Stomach (tissue), 9 donors: ENCODE results near the gene ZFP91. TPM values are rescaled to one million over a fixed set of nuclear protein-coding genes. Genes with fewer than 3 reads are reported as not detected.

Experiments used
- DNase-seq, 2 donors: peaks; one replicate each; pipeline versions ENCODE4 v3.0.0 to v3.0.0-alpha.2; 2013 to 2019
- H3K27ac ChIP-seq, 5 donors: fragments of 200-600 bp in 4 of 5; sonication (generic) in 4 of 5; one replicate each; pipeline ENCODE4 v1.5.1; 2013 to 2019; ENCODE audit warnings: mild to moderate bottlenecking in 1 of 5, moderate library complexity in 1 of 5
- H3K27me3 ChIP-seq, 3 donors: fragments of 200-600 bp; sonication (generic); one replicate each; pipeline ENCODE4 v1.5.1; 2017 to 2019; ENCODE audit warnings: mixed run types in 1 of 3
- H3K36me3 ChIP-seq, 4 donors: fragments of 200-600 bp; sonication (generic); 1 replicate in 3 of 4; 2 replicates in 1 of 4; pipeline ENCODE4 v1.5.1; 2016 to 2019
- H3K4me1 ChIP-seq, 4 donors: fragments of 200-600 bp; sonication (generic); one replicate each; pipeline ENCODE4 v1.5.1; 2016 to 2019
- H3K4me3 ChIP-seq, 4 donors: fragments of 200-600 bp; sonication (generic) in 3 of 4; one replicate each; pipeline ENCODE4 v1.5.1; 2016 to 2019; ENCODE audit warnings: mild to moderate bottlenecking in 1 of 4
- H3K9me3 ChIP-seq, 4 donors: fragments of 200-600 bp; sonication (generic); one replicate each; pipeline ENCODE4 v1.5.1; 2016 to 2019
- CTCF ChIP-seq, 7 experiments: fragments of 450-650 bp in 4 of 7; fragments of 200-600 bp in 3 of 7; sonication (generic) in 3 of 7; IDR thresholded peaks; one replicate each; pipeline ENCODE4 v1.5.1; 2016 to 2019; ENCODE audit warnings: antibody characterized with exemption in 7 of 7, control low read depth in 2 of 7, mild to moderate bottlenecking in 1 of 7
- EP300 ChIP-seq: sonication (generic); formaldehyde crosslinking; IDR thresholded peaks from one replicate; pipeline ENCODE4 v1.6.1; 2017; ENCODE audit warnings: antibody characterized with exemption
- POLR2A ChIP-seq, 4 donors: fragments of 450-650 bp; IDR thresholded peaks; one replicate each; pipeline ENCODE4 v1.6.1; 2016; ENCODE audit warnings: antibody characterized with exemption in 4 of 4, control low read depth in 2 of 4, mild to moderate bottlenecking in 1 of 4, moderate library complexity in 1 of 4
- POLR2AphosphoS5 ChIP-seq, 3 donors: sonication (generic); formaldehyde crosslinking; IDR thresholded peaks; one replicate each; pipeline ENCODE4 v1.6.1; 2016; ENCODE audit warnings: antibody characterized with exemption in 3 of 3
- WGBS, 5 donors: extraction: QIAGEN DNeasy Blood & Tissue Kit in 3 of 5; methylation state at CpG; one replicate each; pipeline versions ENCODE4 v1.1.5 to v1.1.7; 2013 to 2018; 5-methylcytosine and 5-hydroxymethylcytosine counted together
- intact Hi-C: fragments of 100-400 bp; cut with DNase I; formaldehyde crosslinking; loops from one replicate; pipeline ENCODE4 v1.15.1; 2023; ENCODE audit warnings: low total_unique reads
- polyA plus RNA-seq, 3 donors: library from polyadenylated mRNA; stranded (reverse); fragments of 200-250 nt; gene quantifications; one replicate each; pipeline ENCODE4 v1.2.3, GENCODE V29; 2013
- total RNA-seq, 5 donors: library from RNA; depleted of rRNA; stranded (reverse); fragments of >200 nt; gene quantifications; one replicate each; pipeline versions ENCODE4 v1.1.0 to v1.2.3, GENCODE V29; 2014 to 2016
- donor health status: healthy with polysubstance abuse.
- donor health status: Bipolar disorder and iron deficiency.
- donor health status: healthy.

Gene ZFP91
- total and polyA plus RNA-seq, 8 donors: 9.4 to 67.6 (median 28.9) TPM

GRCh38 chr11:58616594-58616993 lies 37.7 kb downstream of the ZFP91 start:
- intact Hi-C loops: no loop called here
- Histone ChIP-seq H3K4me1 (peaks cover 0 to 19% (median 0%) of the 10 kb centered on the region in 4 donors), H3K27me3 (no peaks in the 10 kb centered on the region), H3K36me3 (peaks cover 53 to 100% (median 95%) of the 10 kb centered on the region in 4 donors), H3K27ac (peak overlapping the region in 1 of 5 donors; percentile 18), H3K9me3 (no peaks in the 10 kb centered on the region), H3K4me3 (no peak overlapping the region)
- DNase-seq: peak in 1 of 2 donors; percentile 43
- WGBS, 5 donors: 52 to 71% (median 57%) methylated on average over 4 of the region's 4 CpGs
- TF ChIP-seq POLR2AphosphoS5 (IDR thresholded peaks at IDR 0.05) (peak in 1 of 3 donors; percentile 54), CTCF (IDR thresholded peaks at IDR 0.05) (no peak)

- no peak overlapping the region for H3K4me3 ChIP-seq
- H3K4me1 ChIP-seq: peaks cover 0 to 19% (median 0%) of the 10 kb centered on the region in 4 donors
- H3K9me3 ChIP-seq: no peaks in the 10 kb centered on the region
- TF ChIP-seq CTCF (IDR thresholded peaks at IDR 0.05) (no peak), POLR2A (IDR thresholded peaks at IDR 0.05) (no peak), EP300 (no peak), POLR2AphosphoS5 (IDR thresholded peaks at IDR 0.05) (no peak)
- H3K27me3 ChIP-seq: no peaks in the 10 kb centered on the region
- intact Hi-C loops: no loop called here
- peak in 1 of 2 donors; percentile 28 for DNase-seq
- WGBS, 5 donors: 64 to 77% (median 73%) methylated on average over 4 of the region's 4 CpGs
- H3K27ac ChIP-seq: no peak overlapping the region
- H3K36me3 ChIP-seq: peaks cover 38 to 100% (median 95%) of the 10 kb centered on the region in 4 donors
Measured at GRCh38 chr11:58617976-58618557, 39.2 kb downstream of the ZFP91 start.

GRCh38 chr11:58621586-58622262 lies 42.9 kb downstream of the ZFP91 start:
- Histone ChIP-seq H3K4me1 (peaks cover 0 to 9% (median 0%) of the 10 kb centered on the region in 4 donors), H3K36me3 (peaks cover 31 to 94% (median 89%) of the 10 kb centered on the region in 4 donors), H3K9me3 (no peaks in the 10 kb centered on the region), H3K27ac (no peak overlapping the region), H3K4me3 (no peak overlapping the region), H3K27me3 (no peaks in the 10 kb centered on the region)
- TF ChIP-seq POLR2AphosphoS5 (IDR thresholded peaks at IDR 0.05) (no peak), CTCF (IDR thresholded peaks at IDR 0.05) (no peak), EP300 (no peak), POLR2A (IDR thresholded peaks at IDR 0.05) (no peak)
- intact Hi-C loops: no loop called here
- DNase-seq: no peak
- WGBS, 5 donors: 87 to 95% (median 90%) methylated on average over 4 of the region's 4 CpGs

GRCh38 chr11:58622344-58622743 lies 43.5 kb downstream of the ZFP91 start, which contains the start of gene CNTF:
TSS of gene CNTF (plus strand) at chr11:58622665. CDS start at chr11:58622753, 88 bp downstream.
- Histone ChIP-seq H3K9me3 (no peaks in the 10 kb centered on the region), H3K4me1 (peaks cover 0 to 4% (median 2%) of the 10 kb centered on the region in 4 donors), H3K27me3 (no peaks in the 10 kb centered on the region), H3K36me3 (peaks cover 25 to 91% (median 82%) of the 10 kb centered on the region in 4 donors), H3K4me3 (no peak within 1 kb of the TSS), H3K27ac (no peak within 1 kb of the TSS)
- no peak for DNase-seq
- 70 to 82% (median 81%) methylated on average over 2 of the region's 2 CpGs for WGBS, 5 donors
- intact Hi-C loops: no loop called here
- TF ChIP-seq CTCF (IDR thresholded peaks at IDR 0.05) (no peak), POLR2AphosphoS5 (IDR thresholded peaks at IDR 0.05) (no peak), POLR2A (IDR thresholded peaks at IDR 0.05) (no peak), EP300 (no peak)
